HCT116 (cell line): Measurements from ENCODE around the gene TOMM34. TPM values are rescaled to one million over a fixed set of nuclear protein-coding genes. Genes with fewer than 3 reads are reported as not detected.

Experiments used
- ATAC-seq: fragments of 200-7000 bp; cut with Tn5 transposase; 2 replicates; pipeline ENCODE4 v1.9.1; 2020; ENCODE audit warnings: mild to moderate bottlenecking, moderate library complexity
- BruUV-seq: library from RNA; stranded (reverse); fragments of 400-500 nt; replicated peaks from 2 replicates; lab custom pipeline; 2021; lab: Mats Ljungman, UMichigan
- CTCF ChIA-PET: fragments of 300-600 bp; sonication (Branson Sonifier 250); formaldehyde crosslinking; loops from one replicate; lab custom pipeline; 2021; ENCODE audit warnings: antibody characterized with exemption; lab: Charles Lee
- POLR2A ChIA-PET: fragments of 300-600, 350-600 bp; sonication (Branson Sonifier 250); formaldehyde crosslinking; loops from one replicate; lab custom pipeline; 2021; ENCODE audit warnings: antibody characterized with exemption; lab: Charles Lee
- RAD21 ChIA-PET, 2 experiments: fragments of 300-600 bp; sonication (Branson Sonifier 250); formaldehyde crosslinking; loops; one replicate each; lab custom pipeline; 2023; ENCODE audit warnings: low total read pairs in 2 of 2; ENCODE audit not compliant: uncharacterized antibody in 2 of 2, unreplicated experiment in 2 of 2, low non-redundant PET in 1 of 2; lab: Charles Lee
- DNase-seq: peaks from one replicate; pipeline ENCODE4 v3.0.0-alpha.2; 2010; ENCODE audit warnings: low read depth, low spot score
- H2AFZ ChIP-seq: fragments of 200-600 bp; shearing (Covaris generic), sonication (generic); 2 replicates; pipeline ENCODE4 v1.6.1; 2017; ENCODE audit warnings: low read depth, mixed run types, mixed read lengths, antibody characterized with exemption, low read length; ENCODE audit not compliant: poor library complexity, severe bottlenecking
- H3K27ac ChIP-seq: 2 replicates; pipeline ENCODE4 v1.5.1; 2012; ENCODE audit warnings: low read depth, low read length
- H3K27me3 ChIP-seq: fragments of 200-600 bp; sonication (generic); 2 replicates; pipeline ENCODE4 v1.6.1; 2016; ENCODE audit warnings: mixed run types, low read length, mixed read lengths; ENCODE audit not compliant: insufficient read depth
- H3K36me3 ChIP-seq, 2 experiments: fragments of 200-500 bp in 1 of 2; fragments of 200-600 bp in 1 of 2; sonication (Bioruptor generic) in 1 of 2; sonication (generic) in 1 of 2; 2 replicates each; pipeline versions ENCODE4 v1.5.1 to v1.6.1; 2014 to 2016; ENCODE audit warnings: low read length in 2 of 2, inconsistent platforms in 1 of 2, mixed read lengths in 1 of 2, mixed run types in 1 of 2; ENCODE audit not compliant: insufficient read depth in 2 of 2, control insufficient read depth in 1 of 2
- H3K4me1 ChIP-seq, 2 experiments: fragments of 200-600 bp in 1 of 2; sonication (generic) in 1 of 2; 2 replicates each; pipeline versions ENCODE4 v1.5.1 to v1.6.1; 2012 to 2017; ENCODE audit warnings: low read length in 2 of 2, inconsistent platforms in 1 of 2, mild to moderate bottlenecking in 1 of 2, mixed read lengths in 1 of 2, mixed run types in 1 of 2, moderate library complexity in 1 of 2; ENCODE audit not compliant: insufficient read depth in 2 of 2, control insufficient read depth in 1 of 2
- H3K4me2 ChIP-seq: fragments of 200-600 bp; sonication (generic); 2 replicates; pipeline ENCODE4 v1.6.1; 2017; ENCODE audit warnings: mixed run types, low read length, mixed read lengths
- H3K4me3 ChIP-seq, 2 experiments: fragments of 200-600 bp in 1 of 2; sonication (generic) in 1 of 2; replicated peaks in 1 of 2; 2 replicates each; pipeline ENCODE4 v1.5.1; 2011 to 2016; ENCODE audit warnings: low read length in 2 of 2, control low read depth in 1 of 2, low read depth in 1 of 2, mild to moderate bottlenecking in 1 of 2, mixed read lengths in 1 of 2, mixed run types in 1 of 2
- H3K79me2 ChIP-seq: fragments of 200-600 bp; sonication (generic); 2 replicates; pipeline ENCODE4 v1.6.1; 2017; ENCODE audit warnings: mild to moderate bottlenecking, mixed run types, low read length, moderate library complexity, mixed read lengths; ENCODE audit not compliant: insufficient read depth
- H3K9ac ChIP-seq: fragments of 200-600 bp; sonication (generic); 2 replicates; pipeline ENCODE4 v1.6.1; 2016; ENCODE audit warnings: low read length, mixed read lengths
- H3K9me2 ChIP-seq: fragments of 200-600 bp; sonication (generic), shearing (Covaris generic); 2 replicates; pipeline ENCODE4 v1.6.1; 2017; ENCODE audit warnings: mixed run types, mild to moderate bottlenecking, moderate library complexity; ENCODE audit not compliant: insufficient read depth
- H3K9me3 ChIP-seq, 2 experiments: fragments of 200-500 bp in 1 of 2; fragments of 200-600 bp in 1 of 2; sonication (Bioruptor generic) in 1 of 2; sonication (generic) in 1 of 2; 2 replicates each; pipeline ENCODE4 v1.6.1; 2014 to 2017; ENCODE audit warnings: low read length in 2 of 2, mixed read lengths in 2 of 2, inconsistent platforms in 1 of 2, low read depth in 1 of 2, mild to moderate bottlenecking in 1 of 2, mixed run types in 1 of 2, moderate library complexity in 1 of 2; ENCODE audit not compliant: control insufficient read depth in 1 of 2, insufficient read depth in 1 of 2
- H4K20me1 ChIP-seq: fragments of 200-600 bp; sonication (generic), shearing (Covaris generic); 2 replicates; pipeline ENCODE4 v1.6.1; 2017; ENCODE audit warnings: mixed run types, mild to moderate bottlenecking, moderate library complexity; ENCODE audit not compliant: insufficient read depth
- CBX3 ChIP-seq: IDR thresholded peaks from 2 replicates; pipeline ENCODE4 v1.6.1; 2012; ENCODE audit warnings: low read depth
- CEBPB ChIP-seq: IDR thresholded peaks from 2 replicates; pipeline ENCODE4 v1.6.1; 2012; ENCODE audit warnings: low read depth
- CTCF ChIP-seq, 3 experiments: fragments of 200-600 bp in 1 of 3; sonication (generic) in 1 of 3; IDR thresholded peaks in 2 of 3; conservative IDR thresholded peaks in 1 of 3; 2 replicates each; pipeline ENCODE4 v1.5.1; 2012 to 2017; ENCODE audit warnings: low read depth in 2 of 3, low read length in 2 of 3, antibody characterized with exemption in 1 of 3, borderline replicate concordance in 1 of 3, control low read depth in 1 of 3, mild to moderate bottlenecking in 1 of 3, mixed read lengths in 1 of 3, mixed run types in 1 of 3, moderate library complexity in 1 of 3; ENCODE audit not compliant: insufficient read depth in 1 of 3
- EGR1 ChIP-seq: IDR thresholded peaks from 2 replicates; pipeline ENCODE4 v1.6.1; 2012; ENCODE audit warnings: low read depth
- ELF1 ChIP-seq: IDR thresholded peaks from 2 replicates; pipeline ENCODE4 v1.6.1; 2012; ENCODE audit warnings: low read depth, borderline replicate concordance
- EZH2 ChIP-seq: fragments of 200-600 bp; sonication (generic); IDR thresholded peaks from 2 replicates; pipeline ENCODE4 v1.6.1; 2017; ENCODE audit warnings: antibody characterized with exemption, mixed run types
- EZH2phosphoT487 ChIP-seq: fragments of 200-600 bp; IDR thresholded peaks from 2 replicates; pipeline ENCODE4 v1.6.1; 2018; ENCODE audit warnings: antibody characterized with exemption, borderline replicate concordance
- FOSL1 ChIP-seq: IDR thresholded peaks from 2 replicates; pipeline ENCODE4 v1.6.1; 2012; ENCODE audit warnings: low read depth
- JUND ChIP-seq: IDR thresholded peaks from 2 replicates; pipeline ENCODE4 v1.6.1; 2012
- MAX ChIP-seq: IDR thresholded peaks from 2 replicates; pipeline ENCODE4 v1.6.1; 2012
- POLR2A ChIP-seq: IDR thresholded peaks from 2 replicates; pipeline ENCODE4 v1.7.0; 2011; ENCODE audit warnings: borderline replicate concordance; ENCODE audit not compliant: insufficient read depth, insufficient read length; ENCODE audit errors: extremely low read depth
- POLR2AphosphoS5 ChIP-seq: IDR thresholded peaks from 2 replicates; pipeline ENCODE4 v1.6.1; 2011; ENCODE audit warnings: mild to moderate bottlenecking, low read depth, low read length, moderate library complexity
- RAD21 ChIP-seq: IDR thresholded peaks from 2 replicates; pipeline ENCODE4 v1.6.1; 2012; ENCODE audit warnings: low read depth, mild to moderate bottlenecking
- REST ChIP-seq: IDR thresholded peaks from 2 replicates; pipeline ENCODE4 v1.6.1; 2012; ENCODE audit warnings: low read depth
- SP1 ChIP-seq: IDR thresholded peaks from 2 replicates; pipeline ENCODE4 v1.6.1; 2012; ENCODE audit warnings: low read depth
- TCF7L2 ChIP-seq: IDR thresholded peaks from 2 replicates; pipeline ENCODE4 v1.7.0; 2011; ENCODE audit warnings: borderline replicate concordance, inconsistent platforms; ENCODE audit not compliant: insufficient read depth, insufficient read length; ENCODE audit errors: extremely low read depth
- ZBTB33 ChIP-seq: IDR thresholded peaks from 2 replicates; pipeline ENCODE4 v1.6.1; 2011; ENCODE audit warnings: mild to moderate bottlenecking, low read length, moderate library complexity; ENCODE audit not compliant: insufficient replicate concordance; ENCODE audit errors: extremely low read depth
- ZFX ChIP-seq: fragments of 450-650 bp; IDR thresholded peaks from 2 replicates; pipeline ENCODE4 v1.6.1; 2017
- ZNF274 ChIP-seq: fragments of 200-500 bp; sonication (Bioruptor generic); IDR thresholded peaks from 2 replicates; pipeline ENCODE4 v1.6.1; 2014; ENCODE audit warnings: mild to moderate bottlenecking, low read depth, low read length, inconsistent platforms
- intact Hi-C: fragments of 100-400 bp; cut with micrococcal nuclease; formaldehyde crosslinking; loops from 2 replicates; pipeline ENCODE4 v1.10.0; 2022
- total RNA-seq: library from RNA; stranded (reverse); gene quantifications from one replicate; pipeline ENCODE4 v1.2.1, GENCODE V29; 2021; ENCODE audit not compliant: unreplicated experiment

The TOMM34 gene
- total RNA-seq, 1 experiment from 2014 or later, result 51.7 TPM

- no peak for TF ChIP-seq POLR2AphosphoS5
- TF ChIP-seq MAX, result no peak
Observed at GRCh38 chr20:44950368-44950767, 9.8 kb downstream of the TOMM34 start (continued).

- BruUV-seq, result no TSS peak
- RAD21 ChIA-PET, result no interaction called here
- no peak for TF ChIP-seq POLR2AphosphoS5
- no peak for TF ChIP-seq EGR1
- TF ChIP-seq RAD21, result no peak
- no peak for TF ChIP-seq POLR2A
- no peak for TF ChIP-seq CTCF (IDR thresholded peaks at IDR 0.05 in 2 of 3, conservative IDR thresholded peaks at IDR 0.05 in 1 of 3; ENCODE audit: borderline replicate concordance in 1 of 3, insufficient read depth in 1 of 3, low read depth in 2 of 3, low read length in 2 of 3)
- no peak for TF ChIP-seq ELF1
- no peak for TF ChIP-seq CEBPB
- TF ChIP-seq ZFX, result no peak
- no peak for TF ChIP-seq MAX
- no peak for TF ChIP-seq EZH2
- no peak for TF ChIP-seq ZBTB33
- no peak for TF ChIP-seq CBX3
- TF ChIP-seq FOSL1, result no peak
- TF ChIP-seq ZNF274, result no peak
- TF ChIP-seq TCF7L2, result no peak
- TF ChIP-seq JUND, result no peak
- no peak for TF ChIP-seq EZH2phosphoT487
- no peak for TF ChIP-seq SP1
- TF ChIP-seq REST, result no peak
Observed at GRCh38 chr20:44948513-44948912, 11.7 kb downstream of the TOMM34 start.

More at GRCh38 chr20:44948513-44948912, 11.7 kb downstream of the TOMM34 start:
- intact Hi-C loops, result no loop called here
- Histone ChIP-seq H2AFZ (no peak overlapping the region), H3K27me3 (no peaks in the 10 kb centered on the region), H3K4me3 (no peak overlapping the region), H3K9ac (no peak overlapping the region), H3K27ac (no peak overlapping the region), H4K20me1 (no peaks in the 10 kb centered on the region; the same call in 1 of the 2 replicates), H3K4me1 (no peaks in the 10 kb centered on the region), H3K9me3 (no peaks in the 10 kb centered on the region), H3K9me2 (no peaks in the 10 kb centered on the region), H3K4me2 (no peak overlapping the region), H3K79me2 (peaks cover 3% of the 10 kb centered on the region; the same call in 1 of the 2 replicates), H3K36me3 (peaks cover 52 to 69% of the 10 kb centered on the region in 2 experiments; a peak in 3 of 4 replicates)
- DNase-seq (no peak), ATAC-seq (no peak)
- ChIA-PET CTCF (interaction anchor here (1.7 kb wide), 1 partner anchor 147 kb away, joined by 6 read pairs; no protein-coding TSS in a partner anchor), POLR2A (no interaction called here)
